Measurements from ENCODE around the gene ZNF341. TPM values are rescaled to one million over a fixed set of nuclear protein-coding genes. Genes with fewer than 3 reads are reported as not detected.
"Not testable (repeated sequence)": the region's sequence is repeated elsewhere in the genome, so short reads cannot be mapped to it uniquely, and the experiment has no call there.

The ZNF341 gene
- total RNA-seq, 1 donor from 2014 or later, result 6.7 TPM

GRCh38 chr20:33789109-33789857 is 57.5 kb downstream of the ZNF341 start:
- Mint-ChIP-seq H3K36me3 (ENCODE audit: low read depth) (no peaks in the 10 kb centered on the region), H3K4me3 (no peak overlapping the region), H3K4me1 (ENCODE audit: low read depth) (peaks cover 25% of the 10 kb centered on the region), H3K9me3 (no peaks in the 10 kb centered on the region), H3K27ac (no peak overlapping the region), H3K27me3 (ENCODE audit: insufficient read depth) (no peaks in the 10 kb centered on the region)
- intact Hi-C loops (cut with micrococcal nuclease), result no loop called here
- no peak for DNase-seq (ENCODE audit: low spot score)

DNA sequence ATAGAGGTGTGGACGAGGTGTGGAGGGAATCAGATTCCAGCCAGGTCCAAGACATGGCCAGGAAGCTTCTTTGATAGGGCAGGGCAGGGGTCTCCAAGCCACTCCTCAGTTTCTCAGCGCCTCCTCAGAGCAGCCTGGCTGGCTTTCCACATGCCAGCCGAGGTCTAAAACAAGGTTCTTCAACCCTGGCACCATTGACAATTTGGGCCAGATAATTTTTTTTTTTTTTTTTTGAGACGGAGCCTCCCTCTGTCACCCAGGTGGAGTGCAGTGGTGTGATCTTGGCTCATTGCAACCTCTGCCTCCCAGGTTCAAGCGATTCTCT is 58.0 kb downstream of the ZNF341 start:
- Mint-ChIP-seq H3K4me1 (ENCODE audit: low read depth) (peaks cover 25% of the 10 kb centered on the region), H3K4me3 (no peak overlapping the region), H3K27ac (no peak overlapping the region), H3K27me3 (ENCODE audit: insufficient read depth) (no peaks in the 10 kb centered on the region), H3K9me3 (no peaks in the 10 kb centered on the region), H3K36me3 (ENCODE audit: low read depth) (no peaks in the 10 kb centered on the region)
- intact Hi-C loops (cut with micrococcal nuclease), result loop anchor here (5.0 kb wide), 1 partner anchor 127 kb away; no protein-coding TSS in a partner anchor
- DNase-seq (ENCODE audit: low spot score), result no peak

GRCh38 chr20:33790566-33790965 is 58.8 kb downstream of the ZNF341 start:
- Mint-ChIP-seq H3K27me3 (ENCODE audit: insufficient read depth) (no peaks in the 10 kb centered on the region), H3K9me3 (no peaks in the 10 kb centered on the region), H3K4me3 (no peak overlapping the region), H3K36me3 (ENCODE audit: low read depth) (no peaks in the 10 kb centered on the region), H3K4me1 (ENCODE audit: low read depth) (peaks cover 25% of the 10 kb centered on the region), H3K27ac (no peak overlapping the region)
- intact Hi-C loops (cut with micrococcal nuclease), result loop anchor here (5.0 kb wide), 1 partner anchor 127 kb away; no protein-coding TSS in a partner anchor
- DNase-seq (ENCODE audit: low spot score), result no peak

DNA sequence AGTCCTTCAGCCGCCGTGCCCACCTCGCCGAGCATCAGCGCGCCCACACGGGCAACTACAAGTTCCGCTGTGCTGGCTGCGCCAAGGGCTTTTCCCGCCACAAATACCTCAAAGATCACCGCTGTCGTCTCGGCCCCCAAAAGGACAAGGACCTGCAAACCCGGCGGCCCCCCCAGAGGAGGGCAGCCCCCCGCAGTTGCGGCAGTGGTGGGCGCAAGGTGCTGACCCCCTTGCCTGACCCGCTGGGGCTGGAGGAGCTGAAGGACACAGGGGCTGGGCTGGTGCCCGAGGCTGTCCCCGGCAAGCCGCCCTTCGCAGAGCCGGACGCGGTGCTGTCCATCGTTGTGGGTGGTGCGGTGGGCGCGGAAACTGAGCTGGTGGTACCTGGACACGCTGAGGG is 59.2 kb downstream of the ZNF341 start:
- H3K27ac Mint-ChIP-seq, result no peak overlapping the region
- DNase-seq (ENCODE audit: low spot score), result no peak
- H3K4me1 Mint-ChIP-seq (ENCODE audit: low read depth), result peaks cover 25% of the 10 kb centered on the region
- intact Hi-C loops (cut with micrococcal nuclease), result loop anchor here (5.0 kb wide), 1 partner anchor 126 kb away; no protein-coding TSS in a partner anchor
- no peak overlapping the region for H3K4me3 Mint-ChIP-seq
- H3K9me3 Mint-ChIP-seq, result no peaks in the 10 kb centered on the region
- no peaks in the 10 kb centered on the region for H3K36me3 Mint-ChIP-seq (ENCODE audit: low read depth)
- no peaks in the 10 kb centered on the region for H3K27me3 Mint-ChIP-seq (ENCODE audit: insufficient read depth)

GRCh38 chr20:33791540-33791939 is 59.7 kb downstream of the ZNF341 start:
- Mint-ChIP-seq H3K27me3 (ENCODE audit: insufficient read depth) (no peaks in the 10 kb centered on the region), H3K4me1 (ENCODE audit: low read depth) (peaks cover 25% of the 10 kb centered on the region), H3K27ac (no peak overlapping the region), H3K36me3 (ENCODE audit: low read depth) (no peaks in the 10 kb centered on the region), H3K4me3 (no peak overlapping the region), H3K9me3 (no peaks in the 10 kb centered on the region)
- no peak for DNase-seq (ENCODE audit: low spot score)
- intact Hi-C loops (cut with micrococcal nuclease), result loop anchor here (5.0 kb wide), 1 partner anchor 126 kb away; no protein-coding TSS in a partner anchor

GRCh38 chr20:33791959-33792597 is 60.3 kb downstream of the ZNF341 start:
- peaks cover 22% of the 10 kb centered on the region for H3K4me1 Mint-ChIP-seq (ENCODE audit: low read depth)
- no peak overlapping the region for H3K27ac Mint-ChIP-seq
- H3K9me3 Mint-ChIP-seq, result no peaks in the 10 kb centered on the region
- intact Hi-C loops (cut with micrococcal nuclease), result loop anchor here (5.0 kb wide), 1 partner anchor 125 kb away; no protein-coding TSS in a partner anchor
- no peak overlapping the region for H3K4me3 Mint-ChIP-seq
- no peaks in the 10 kb centered on the region for H3K27me3 Mint-ChIP-seq (ENCODE audit: insufficient read depth)
- peak; percentile 30 for DNase-seq (ENCODE audit: low spot score)
- no peaks in the 10 kb centered on the region for H3K36me3 Mint-ChIP-seq (ENCODE audit: low read depth)

DNA sequence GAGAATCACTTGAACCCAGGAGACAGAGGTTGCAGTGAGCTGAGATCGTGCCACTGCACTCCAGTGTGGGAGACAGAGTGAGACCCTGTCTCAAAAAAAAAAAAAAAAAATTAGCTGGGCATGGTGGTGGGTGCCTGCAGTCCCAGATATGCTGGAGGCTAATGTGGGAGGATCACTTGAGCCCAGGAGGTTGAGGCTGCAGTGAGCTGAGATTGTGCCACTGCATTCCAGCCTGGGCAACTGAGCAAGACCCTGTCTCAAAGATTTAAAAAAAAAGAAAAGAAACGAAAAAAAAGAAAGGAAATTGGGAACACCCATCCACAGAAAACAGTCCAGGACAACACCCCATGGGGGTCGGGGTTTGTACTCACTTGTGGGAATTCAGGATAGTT is 60.8 kb downstream of the ZNF341 start:
- H3K27ac Mint-ChIP-seq; DNase-seq (ENCODE audit: low spot score); H3K4me3 Mint-ChIP-seq; H3K27me3 Mint-ChIP-seq (ENCODE audit: insufficient read depth); H3K9me3 Mint-ChIP-seq; H3K36me3 Mint-ChIP-seq (ENCODE audit: low read depth): not testable (repeated sequence)
- H3K4me1 Mint-ChIP-seq (ENCODE audit: low read depth), result peaks cover 17% of the 10 kb centered on the region
- intact Hi-C loops (cut with micrococcal nuclease), result loop anchor here (5.0 kb wide), 1 partner anchor 125 kb away; no protein-coding TSS in a partner anchor

DNA sequence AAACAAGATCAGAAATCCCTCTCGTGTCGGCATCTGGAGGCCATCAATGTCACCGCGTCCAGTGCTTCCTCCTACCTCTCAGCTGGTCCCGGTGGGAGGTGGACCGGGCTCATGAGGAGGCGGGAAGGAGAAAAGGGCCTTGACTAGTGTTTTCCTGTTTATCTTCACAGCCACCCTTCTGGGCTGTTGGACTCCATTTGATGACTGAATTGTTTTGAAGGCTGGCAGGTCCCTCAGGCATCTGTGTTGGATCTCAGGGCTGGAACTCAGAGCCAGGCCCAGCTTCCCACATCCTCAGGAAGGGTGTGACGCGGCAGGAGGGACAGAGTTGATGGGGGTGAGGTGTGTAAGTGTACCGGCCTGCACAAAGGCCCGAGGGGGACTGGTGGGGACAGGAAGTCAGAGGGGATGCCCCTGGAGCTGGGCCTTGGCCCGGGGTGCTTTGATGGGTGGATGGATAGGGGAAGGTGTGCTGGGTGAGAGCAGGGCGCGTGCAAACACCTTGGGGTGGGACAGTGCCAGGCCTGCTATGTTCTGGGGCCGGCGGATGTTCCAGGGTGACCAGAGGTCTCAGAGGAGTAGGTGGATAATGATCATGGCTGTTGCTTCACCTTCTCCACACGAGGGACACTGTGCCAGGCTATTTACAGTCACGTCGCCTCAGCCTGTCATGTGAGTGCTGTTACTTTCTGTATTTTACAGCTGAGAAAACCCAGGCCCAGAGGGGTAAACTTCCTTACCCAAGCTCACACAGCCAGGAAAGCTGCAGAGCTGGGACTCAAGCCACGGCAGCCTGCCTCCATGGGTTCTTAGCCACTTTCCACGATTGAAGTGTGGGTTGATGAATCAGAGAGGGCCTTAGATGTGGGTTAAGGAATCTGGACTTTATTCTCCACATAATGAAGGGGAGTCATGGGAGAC is 61.5 kb downstream of the ZNF341 start:
- intact Hi-C loops (cut with micrococcal nuclease), result loop anchor here (5.0 kb wide), 1 partner anchor 124 kb away; no protein-coding TSS in a partner anchor
- Mint-ChIP-seq H3K27me3 (ENCODE audit: insufficient read depth) (no peaks in the 10 kb centered on the region), H3K9me3 (no peaks in the 10 kb centered on the region), H3K27ac (peak overlapping the region; percentile 20), H3K36me3 (ENCODE audit: low read depth) (no peaks in the 10 kb centered on the region), H3K4me3 (no peak overlapping the region), H3K4me1 (ENCODE audit: low read depth) (peaks cover 12% of the 10 kb centered on the region)
- no peak for DNase-seq (ENCODE audit: low spot score)

DNA sequence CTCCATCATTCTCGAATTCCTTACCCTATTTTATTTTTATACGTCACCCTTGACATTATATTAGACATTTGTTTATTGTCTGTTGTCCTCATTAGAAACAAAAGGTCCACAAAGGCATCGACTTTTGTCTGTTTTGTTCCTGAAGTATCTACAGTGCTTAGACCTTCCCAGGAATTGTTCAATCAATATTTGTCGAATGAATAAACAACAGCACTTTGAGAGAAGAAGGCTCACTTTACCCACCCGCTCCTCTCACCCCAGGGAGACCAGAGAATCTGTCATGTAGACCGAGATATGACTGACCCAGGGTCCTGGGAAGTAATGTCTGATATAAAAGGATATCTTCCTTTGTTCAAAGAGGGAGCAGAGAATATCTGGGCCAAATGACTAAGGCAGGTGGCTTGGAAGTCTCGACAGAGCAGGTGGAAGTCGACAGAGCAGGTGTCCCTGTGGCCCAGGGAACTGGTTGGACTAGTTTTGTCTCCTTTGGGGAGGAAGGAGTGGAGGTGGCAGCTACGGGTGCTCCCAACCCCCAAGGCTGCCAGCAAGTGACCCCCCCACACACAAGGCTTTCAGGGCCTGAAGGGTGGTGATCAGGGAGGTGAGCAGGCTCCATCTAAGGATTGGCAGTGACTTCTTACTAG is 64.6 kb downstream of the ZNF341 start:
- Mint-ChIP-seq H3K4me3 (no peak overlapping the region), H3K4me1 (ENCODE audit: low read depth) (peaks cover 8% of the 10 kb centered on the region), H3K36me3 (ENCODE audit: low read depth) (no peaks in the 10 kb centered on the region), H3K27ac (no peak overlapping the region), H3K27me3 (ENCODE audit: insufficient read depth) (peaks cover under 1% of the 10 kb centered on the region), H3K9me3 (no peaks in the 10 kb centered on the region)
- no peak for DNase-seq (ENCODE audit: low spot score)
- intact Hi-C loops (cut with micrococcal nuclease), result no loop called here

GRCh38 chr20:33796907-33797544 is 65.2 kb downstream of the ZNF341 start:
- Mint-ChIP-seq H3K27ac (no peak overlapping the region), H3K36me3 (ENCODE audit: low read depth) (no peaks in the 10 kb centered on the region), H3K4me3 (no peak overlapping the region), H3K4me1 (ENCODE audit: low read depth) (peaks cover 8% of the 10 kb centered on the region), H3K9me3 (no peaks in the 10 kb centered on the region), H3K27me3 (ENCODE audit: insufficient read depth) (peaks cover 2% of the 10 kb centered on the region)
- intact Hi-C loops (cut with micrococcal nuclease), result no loop called here
- DNase-seq (ENCODE audit: low spot score), result no peak

GRCh38 chr20:33798444-33798843 is 66.6 kb downstream of the ZNF341 start:
- DNase-seq (ENCODE audit: low spot score), result no peak
- Mint-ChIP-seq H3K27ac (no peak overlapping the region), H3K4me1 (ENCODE audit: low read depth) (peaks cover 2% of the 10 kb centered on the region), H3K27me3 (ENCODE audit: insufficient read depth) (peaks cover 2% of the 10 kb centered on the region), H3K9me3 (no peaks in the 10 kb centered on the region), H3K36me3 (ENCODE audit: low read depth) (no peaks in the 10 kb centered on the region), H3K4me3 (no peak overlapping the region)
- intact Hi-C loops (cut with micrococcal nuclease), result no loop called here

DNA sequence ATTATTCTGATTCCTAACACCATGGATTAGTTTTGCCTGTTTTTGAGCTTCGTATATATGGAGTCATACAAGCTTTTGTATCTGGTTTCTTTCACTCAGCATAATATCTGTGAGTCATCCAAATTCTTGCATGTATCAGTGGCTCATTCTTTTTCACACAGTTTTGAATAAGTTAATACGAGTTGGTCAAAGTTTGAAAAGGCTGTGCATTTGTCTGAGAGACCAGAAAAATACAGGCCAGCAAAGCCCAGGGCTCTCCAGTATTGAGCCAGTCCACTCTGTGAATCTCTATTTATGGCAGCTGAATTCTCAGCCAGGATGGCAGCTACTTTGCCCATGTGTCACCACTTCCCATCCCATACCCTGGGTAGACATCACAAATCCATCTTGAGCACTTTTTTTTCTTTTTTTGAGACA is 72.1 kb downstream of the ZNF341 start:
- no peaks in the 10 kb centered on the region for H3K4me1 Mint-ChIP-seq (ENCODE audit: low read depth)
- intact Hi-C loops (cut with micrococcal nuclease), result no loop called here
- no peaks in the 10 kb centered on the region for H3K36me3 Mint-ChIP-seq (ENCODE audit: low read depth)
- no peaks in the 10 kb centered on the region for H3K9me3 Mint-ChIP-seq
- no peak for DNase-seq (ENCODE audit: low spot score)
- H3K27me3 Mint-ChIP-seq (ENCODE audit: insufficient read depth), result peaks cover 2% of the 10 kb centered on the region
- no peak overlapping the region for H3K4me3 Mint-ChIP-seq
- no peak overlapping the region for H3K27ac Mint-ChIP-seq

Data from activated T-helper 1 cell treated with anti-CD3 and anti-CD28 coated beads, Interleukin-12 subunit alpha, Interleukin-12 subunit beta, Interleukin-2, Interleukin-4 antibody, amounts not matched to agents 30 ng/mL and 10 ng/mL and 1 ng/mL, durations not matched to agents 14 hours and 24 hours and 36 hours (primary cell).